ACC112 (cell line): ENCODE results near the gene HES5.

Source experiments
- H2AFZ ChIP-seq: fragments of 200-600 bp; sonication (generic); one replicate; pipeline ENCODE4 v1.6.0; 2017; ENCODE audit warnings: antibody characterized with exemption, low read length; ENCODE audit not compliant: unreplicated experiment
- H3K27ac ChIP-seq: fragments of 200-600 bp; sonication (generic); 2 replicates; pipeline ENCODE4 v1.5.1; 2014; ENCODE audit warnings: low read depth, mild to moderate bottlenecking, antibody characterized with exemption, low read length, moderate library complexity
- H3K27me3 ChIP-seq: fragments of 200-600 bp; sonication (generic); 2 replicates; pipeline ENCODE4 v1.6.1; 2014; ENCODE audit warnings: mild to moderate bottlenecking, antibody characterized with exemption, low read length, moderate library complexity, mixed read lengths; ENCODE audit not compliant: insufficient read depth
- H3K36me3 ChIP-seq: fragments of 200-600 bp; sonication (generic); 2 replicates; pipeline ENCODE4 v1.6.1; 2016; ENCODE audit warnings: mild to moderate bottlenecking, antibody characterized with exemption, low read length, moderate library complexity, mixed read lengths; ENCODE audit not compliant: insufficient read depth
- H3K4me1 ChIP-seq: fragments of 200-600 bp; sonication (generic); one replicate; pipeline ENCODE4 v1.6.1; 2016; ENCODE audit warnings: low read length, mixed read lengths; ENCODE audit not compliant: insufficient read depth, unreplicated experiment, control insufficient read depth
- H3K4me3 ChIP-seq: fragments of 200-600 bp; sonication (generic); 2 replicates; pipeline ENCODE4 v1.5.1; 2014; ENCODE audit warnings: mild to moderate bottlenecking, low read depth, low read length
- H3K79me2 ChIP-seq: fragments of 200-600 bp; sonication (generic); one replicate; pipeline ENCODE4 v1.6.0; 2016; ENCODE audit warnings: low read length; ENCODE audit not compliant: control insufficient read depth, unreplicated experiment, insufficient read depth

HES5 gene

GRCh38 chr1:2544875-2545640 is 15.0 kb upstream of the HES5 start:
- Histone ChIP-seq H3K79me2 (no peaks in the 10 kb centered on the region), H3K27me3 (peaks cover 5% of the 10 kb centered on the region; the same call in 1 of the 2 replicates), H3K27ac (no peak overlapping the region), H2AFZ (no peak overlapping the region), H3K36me3 (no peaks in the 10 kb centered on the region), H3K4me1 (peaks cover 17% of the 10 kb centered on the region), H3K4me3 (no peak overlapping the region)

- Histone ChIP-seq H3K36me3 (no peaks in the 10 kb centered on the region), H2AFZ (no peak overlapping the region), H3K79me2 (no peaks in the 10 kb centered on the region), H3K27ac (no peak overlapping the region), H3K4me3 (no peak overlapping the region), H3K4me1 (peaks cover 17% of the 10 kb centered on the region), H3K27me3 (peaks cover 5% of the 10 kb centered on the region; the same call in 1 of the 2 replicates)
These were observed 14.2 kb upstream of the HES5 start for GRCh38 chr1:2544093-2544874.

DNA sequence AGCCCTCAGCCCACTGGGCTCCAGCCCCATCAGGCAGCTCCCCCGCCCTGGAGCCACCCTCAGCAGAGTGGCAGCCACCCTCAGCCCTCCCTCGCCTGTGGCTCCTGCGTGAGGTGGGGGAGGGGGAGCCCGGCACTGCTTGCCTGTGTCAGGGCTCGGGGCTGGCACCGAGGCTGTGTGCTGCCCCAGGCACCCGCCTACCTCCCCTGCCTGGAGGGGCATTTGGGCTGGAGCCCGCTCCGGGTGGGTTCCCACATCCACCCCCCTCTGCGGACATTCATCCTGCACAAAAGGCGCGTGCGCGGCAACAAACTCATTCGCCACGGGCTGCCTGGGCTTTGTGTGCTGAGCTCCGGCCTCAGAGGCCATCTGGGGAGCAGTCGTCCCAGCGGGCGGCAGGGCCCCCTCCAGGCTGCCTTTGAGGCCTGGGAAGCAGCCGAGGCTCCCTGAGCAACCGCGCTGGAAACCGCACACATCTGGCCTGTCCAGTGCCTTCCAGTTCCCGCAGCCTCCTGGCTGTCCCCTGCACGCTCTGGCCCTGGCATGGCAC is 13.6 kb upstream of the HES5 start:
- Histone ChIP-seq H2AFZ (no peak overlapping the region), H3K4me1 (peaks cover 13% of the 10 kb centered on the region), H3K4me3 (no peak overlapping the region), H3K27me3 (peaks cover 5% of the 10 kb centered on the region; the same call in 1 of the 2 replicates), H3K79me2 (no peaks in the 10 kb centered on the region), H3K27ac (no peak overlapping the region), H3K36me3 (no peaks in the 10 kb centered on the region)

DNA sequence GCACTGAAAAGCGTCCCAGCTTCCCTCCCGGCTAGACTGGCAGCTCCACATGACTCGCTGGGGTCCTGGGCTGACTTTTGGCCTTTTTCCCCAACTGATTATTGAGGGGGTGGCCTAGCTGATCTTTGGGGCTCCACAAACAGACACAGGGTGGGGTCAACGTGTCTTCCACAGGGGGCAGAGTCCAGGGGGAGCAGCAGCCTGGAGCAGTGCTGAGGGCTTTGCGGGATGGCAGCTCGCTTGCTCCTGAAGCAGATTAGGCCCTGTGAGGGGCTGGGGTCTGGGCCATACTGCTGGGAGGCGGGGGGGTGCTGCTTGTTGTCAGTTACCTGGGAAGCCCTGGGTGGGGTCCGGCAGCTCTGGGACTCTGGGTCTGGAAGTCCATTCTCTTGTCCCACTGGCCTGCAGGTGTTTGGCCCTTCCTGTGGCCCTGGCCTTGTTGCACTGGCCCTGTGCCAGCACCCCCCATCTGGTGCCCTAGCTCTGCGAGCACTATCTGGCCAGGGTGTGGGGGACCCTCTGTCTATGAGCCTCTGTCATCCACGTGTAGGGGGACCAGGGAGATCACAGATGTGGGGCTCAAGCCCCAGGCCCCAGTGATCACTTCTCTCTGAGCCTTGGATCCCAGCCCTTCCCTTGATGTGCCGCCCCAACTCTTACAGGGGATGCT is 12.3 kb upstream of the HES5 start:
- Histone ChIP-seq H3K27me3 (peaks cover 5% of the 10 kb centered on the region; the same call in 1 of the 2 replicates), H3K79me2 (no peaks in the 10 kb centered on the region), H3K27ac (no peak overlapping the region), H3K4me1 (peaks cover 4% of the 10 kb centered on the region), H3K36me3 (no peaks in the 10 kb centered on the region), H2AFZ (no peak overlapping the region), H3K4me3 (no peak overlapping the region)

DNA sequence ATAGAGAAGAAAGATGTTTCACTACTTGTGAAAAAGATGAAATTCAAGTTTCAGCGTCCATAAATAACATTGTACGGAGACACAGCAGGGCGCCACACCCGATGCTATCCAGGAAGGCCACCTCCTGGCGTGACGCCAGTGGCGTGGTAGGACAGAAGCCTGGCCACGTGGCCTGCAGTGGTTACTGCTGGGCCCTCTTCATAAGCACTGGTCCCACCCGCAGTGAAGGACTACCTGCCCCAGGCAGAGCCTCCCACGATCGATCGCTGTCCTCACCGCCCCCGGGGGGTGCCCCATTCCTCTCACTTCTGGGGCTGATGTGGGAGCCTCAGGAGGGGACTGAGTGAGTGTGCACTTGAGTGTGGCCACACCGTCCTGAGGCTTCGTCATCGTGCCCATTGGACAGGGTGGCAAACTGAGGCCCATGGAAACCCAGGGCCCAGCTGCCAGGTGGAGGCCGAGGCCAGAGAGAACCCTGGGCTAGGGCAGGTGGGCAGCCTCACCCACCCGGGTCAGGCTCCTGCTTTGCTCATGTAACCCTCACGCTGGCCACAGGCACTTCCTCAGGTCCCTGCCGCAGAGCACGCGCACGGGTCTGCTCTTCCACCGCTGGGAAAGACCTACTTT is 11.7 kb upstream of the HES5 start:
- no peak overlapping the region for H3K27ac ChIP-seq
- H3K79me2 ChIP-seq, result no peaks in the 10 kb centered on the region
- H3K36me3 ChIP-seq, result no peaks in the 10 kb centered on the region
- no peak overlapping the region for H2AFZ ChIP-seq
- peaks cover 5% of the 10 kb centered on the region; the same call in 1 of the 2 replicates for H3K27me3 ChIP-seq
- no peak overlapping the region for H3K4me3 ChIP-seq
- no peaks in the 10 kb centered on the region for H3K4me1 ChIP-seq

DNA sequence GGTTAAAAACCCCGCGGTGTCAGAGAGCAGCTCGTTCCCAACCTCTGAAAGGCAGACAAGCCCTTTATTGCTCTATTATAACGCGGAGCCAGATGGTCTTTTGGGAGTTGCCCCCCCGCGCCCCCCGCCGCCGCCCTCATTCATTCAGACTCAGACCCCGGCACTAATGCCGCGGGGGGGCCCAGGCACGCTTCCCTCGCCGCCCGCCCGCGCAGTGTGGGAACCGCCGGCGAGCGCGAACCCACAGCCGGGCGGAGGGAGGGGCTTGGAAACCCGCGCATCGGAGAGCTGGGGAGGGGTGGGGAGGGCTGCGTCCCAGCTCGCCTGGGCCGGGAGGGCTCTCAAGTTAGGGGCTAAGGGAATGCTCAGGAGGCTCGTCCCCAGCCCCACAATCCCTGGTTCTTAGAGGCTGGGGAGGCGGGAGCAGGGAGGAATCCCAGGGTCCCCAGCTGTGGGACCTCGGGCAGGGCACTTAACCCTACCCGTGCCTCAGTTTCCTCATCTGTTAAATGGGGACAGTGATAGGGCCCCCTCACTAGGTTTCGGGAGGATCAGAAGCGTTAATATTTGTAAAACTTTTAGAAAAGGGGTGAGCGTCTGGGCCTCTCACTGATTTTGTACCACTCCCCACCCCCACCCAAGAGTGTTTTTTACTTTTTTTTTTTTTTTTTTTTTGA is 10.9 kb upstream of the HES5 start:
- Histone ChIP-seq H3K4me1 (no peaks in the 10 kb centered on the region), H3K36me3 (no peaks in the 10 kb centered on the region), H2AFZ (no peak overlapping the region), H3K79me2 (no peaks in the 10 kb centered on the region), H3K4me3 (no peak overlapping the region), H3K27ac (no peak overlapping the region), H3K27me3 (peaks cover 5% of the 10 kb centered on the region; the same call in 1 of the 2 replicates)

GRCh38 chr1:2539312-2539907 is 9.3 kb upstream of the HES5 start:
- Histone ChIP-seq H3K36me3 (no peaks in the 10 kb centered on the region), H3K79me2 (no peaks in the 10 kb centered on the region), H2AFZ (no peak overlapping the region), H3K27me3 (peaks cover 5% of the 10 kb centered on the region; the same call in 1 of the 2 replicates), H3K4me1 (peaks cover 12% of the 10 kb centered on the region), H3K27ac (no peak overlapping the region), H3K4me3 (no peak overlapping the region)

- no peak overlapping the region for H3K4me3 ChIP-seq
- H3K36me3 ChIP-seq, result no peaks in the 10 kb centered on the region
- no peaks in the 10 kb centered on the region for H3K79me2 ChIP-seq
- H3K27ac ChIP-seq, result no peak overlapping the region
- no peak overlapping the region for H2AFZ ChIP-seq
- peaks cover 17% of the 10 kb centered on the region for H3K4me1 ChIP-seq
- peaks cover 5% of the 10 kb centered on the region; the same call in 1 of the 2 replicates for H3K27me3 ChIP-seq
These were observed 8.8 kb upstream of the HES5 start for GRCh38 chr1:2538872-2539271.

DNA sequence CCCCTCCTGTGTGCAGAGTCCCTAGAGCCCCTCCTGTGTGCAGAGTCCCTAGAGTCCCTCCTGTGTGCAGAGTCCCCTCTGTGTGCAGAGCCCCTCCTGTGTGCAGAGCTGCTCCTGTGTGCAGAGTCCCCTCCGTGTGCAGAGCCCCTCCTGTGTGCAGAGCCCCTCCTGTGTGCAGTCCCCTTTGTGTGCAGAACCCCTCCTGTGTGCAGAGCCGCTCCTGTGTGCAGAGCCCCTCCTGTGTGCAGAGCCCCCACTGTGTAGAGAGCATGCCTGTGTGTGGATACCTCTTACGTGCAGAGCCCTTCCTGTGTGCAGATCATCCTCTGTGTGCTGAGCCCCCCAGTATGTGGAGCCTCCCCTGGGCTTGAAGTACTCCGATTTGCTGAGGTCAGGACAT is 8.3 kb upstream of the HES5 start:
- Histone ChIP-seq H3K4me3 (no peak overlapping the region), H3K4me1 (peaks cover 21% of the 10 kb centered on the region), H2AFZ (no peak overlapping the region), H3K79me2 (no peaks in the 10 kb centered on the region), H3K27me3 (peaks cover 5% of the 10 kb centered on the region; the same call in 1 of the 2 replicates), H3K27ac (no peak overlapping the region), H3K36me3 (no peaks in the 10 kb centered on the region)
